KMS-11 (cell line): ENCODE measurements around the gene SLC1A7.

Experiments
- H2AFZ ChIP-seq: fragments of 200-600 bp; sonication (generic); 2 replicates; pipeline ENCODE4 v1.6.1; 2016; ENCODE audit warnings: antibody characterized with exemption, mixed run types, low read depth
- H3K27ac ChIP-seq: fragments of 200-600 bp; sonication (generic); 2 replicates; pipeline ENCODE4 v1.6.1; 2016; ENCODE audit warnings: mild to moderate bottlenecking, mixed run types
- H3K27me3 ChIP-seq: fragments of 200-600 bp; sonication (generic); 2 replicates; pipeline ENCODE4 v1.6.1; 2017; ENCODE audit warnings: mild to moderate bottlenecking, low read depth, mixed run types, moderate library complexity; ENCODE audit not compliant: insufficient read depth
- H3K36me3 ChIP-seq: fragments of 200-600 bp; sonication (generic); 2 replicates; pipeline ENCODE4 v1.6.1; 2017; ENCODE audit warnings: mild to moderate bottlenecking, mixed run types; ENCODE audit not compliant: insufficient read depth
- H3K4me1 ChIP-seq: fragments of 200-600 bp; sonication (generic); 2 replicates; pipeline ENCODE4 v1.6.1; 2016; ENCODE audit warnings: mild to moderate bottlenecking, low read depth, mixed run types; ENCODE audit not compliant: poor library complexity, severe bottlenecking
- H3K4me2 ChIP-seq: fragments of 200-600 bp; sonication (generic); 2 replicates; pipeline ENCODE4 v1.7.0; 2016; ENCODE audit warnings: mild to moderate bottlenecking, mixed run types
- H3K4me3 ChIP-seq: fragments of 200-600 bp; sonication (generic); IDR thresholded peaks from 2 replicates; pipeline ENCODE4 v1.6.1; 2017; ENCODE audit warnings: low read depth, low read length, mixed read lengths; ENCODE audit not compliant: insufficient read depth
- H3K79me2 ChIP-seq: fragments of 200-600 bp; sonication (generic); 2 replicates; pipeline ENCODE4 v1.6.1; 2016; ENCODE audit warnings: low read depth, mixed run types; ENCODE audit not compliant: insufficient read depth
- H3K9ac ChIP-seq: fragments of 200-600 bp; sonication (generic); 2 replicates; pipeline ENCODE4 v1.6.1; 2016; ENCODE audit warnings: mild to moderate bottlenecking, mixed run types
- H4K20me1 ChIP-seq: fragments of 200-600 bp; sonication (generic); 2 replicates; pipeline ENCODE4 v1.6.1; 2016; ENCODE audit warnings: mild to moderate bottlenecking, mixed run types; ENCODE audit not compliant: insufficient read depth
- TF ChIP-seq, protein P1 (sequence below): fragments of 200-600 bp; sonication (generic); conservative IDR thresholded peaks from 2 replicates; pipeline ENCODE4 v1.6.1; 2017; ENCODE audit warnings: low read depth, mild to moderate bottlenecking, antibody characterized with exemption, low read length, moderate library complexity, mixed read lengths

SLC1A7 gene

DNA sequence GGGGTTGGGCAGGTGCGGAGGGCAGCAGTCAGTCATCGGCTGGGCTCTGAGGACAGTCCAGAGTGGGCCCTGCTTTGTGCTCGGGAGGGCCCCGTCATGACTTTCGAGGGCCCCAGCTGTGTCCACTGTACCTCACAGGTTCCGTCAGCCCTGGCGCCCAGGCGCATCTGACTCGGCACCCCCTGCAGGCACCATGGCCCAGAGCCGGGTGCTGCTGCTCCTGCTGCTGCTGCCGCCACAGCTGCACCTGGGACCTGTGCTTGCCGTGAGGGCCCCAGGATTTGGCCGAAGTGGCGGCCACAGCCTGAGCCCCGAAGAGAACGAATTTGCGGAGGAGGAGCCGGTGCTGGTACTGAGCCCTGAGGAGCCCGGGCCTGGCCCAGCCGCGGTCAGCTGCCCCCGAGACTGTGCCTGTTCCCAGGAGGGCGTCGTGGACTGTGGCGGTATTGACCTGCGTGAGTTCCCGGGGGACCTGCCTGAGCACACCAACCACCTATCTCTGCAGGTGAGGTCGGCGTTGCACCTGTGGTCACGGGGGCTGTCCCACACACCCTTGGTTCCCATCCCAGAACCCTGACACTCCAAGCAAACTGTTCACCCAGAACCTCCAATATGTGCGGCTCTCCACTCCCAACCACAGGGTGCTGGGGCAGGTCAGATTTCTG, 72.6 kb downstream of the SLC1A7 start:
- H3K27me3 ChIP-seq: no peaks in the 10 kb centered on the region
- H3K27ac ChIP-seq: no peak overlapping the region
- TF ChIP-seq, protein P1, sequence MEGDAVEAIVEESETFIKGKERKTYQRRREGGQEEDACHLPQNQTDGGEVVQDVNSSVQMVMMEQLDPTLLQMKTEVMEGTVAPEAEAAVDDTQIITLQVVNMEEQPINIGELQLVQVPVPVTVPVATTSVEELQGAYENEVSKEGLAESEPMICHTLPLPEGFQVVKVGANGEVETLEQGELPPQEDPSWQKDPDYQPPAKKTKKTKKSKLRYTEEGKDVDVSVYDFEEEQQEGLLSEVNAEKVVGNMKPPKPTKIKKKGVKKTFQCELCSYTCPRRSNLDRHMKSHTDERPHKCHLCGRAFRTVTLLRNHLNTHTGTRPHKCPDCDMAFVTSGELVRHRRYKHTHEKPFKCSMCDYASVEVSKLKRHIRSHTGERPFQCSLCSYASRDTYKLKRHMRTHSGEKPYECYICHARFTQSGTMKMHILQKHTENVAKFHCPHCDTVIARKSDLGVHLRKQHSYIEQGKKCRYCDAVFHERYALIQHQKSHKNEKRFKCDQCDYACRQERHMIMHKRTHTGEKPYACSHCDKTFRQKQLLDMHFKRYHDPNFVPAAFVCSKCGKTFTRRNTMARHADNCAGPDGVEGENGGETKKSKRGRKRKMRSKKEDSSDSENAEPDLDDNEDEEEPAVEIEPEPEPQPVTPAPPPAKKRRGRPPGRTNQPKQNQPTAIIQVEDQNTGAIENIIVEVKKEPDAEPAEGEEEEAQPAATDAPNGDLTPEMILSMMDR: no peak
- H3K79me2 ChIP-seq: no peaks in the 10 kb centered on the region
- no peak overlapping the region for H3K9ac ChIP-seq
- no peaks in the 10 kb centered on the region for H3K4me1 ChIP-seq
- no peak overlapping the region for H3K4me3 ChIP-seq
- H3K36me3 ChIP-seq: no peaks in the 10 kb centered on the region
- no peak overlapping the region for H2AFZ ChIP-seq
- no peak overlapping the region for H3K4me2 ChIP-seq
- no peaks in the 10 kb centered on the region for H4K20me1 ChIP-seq

DNA sequence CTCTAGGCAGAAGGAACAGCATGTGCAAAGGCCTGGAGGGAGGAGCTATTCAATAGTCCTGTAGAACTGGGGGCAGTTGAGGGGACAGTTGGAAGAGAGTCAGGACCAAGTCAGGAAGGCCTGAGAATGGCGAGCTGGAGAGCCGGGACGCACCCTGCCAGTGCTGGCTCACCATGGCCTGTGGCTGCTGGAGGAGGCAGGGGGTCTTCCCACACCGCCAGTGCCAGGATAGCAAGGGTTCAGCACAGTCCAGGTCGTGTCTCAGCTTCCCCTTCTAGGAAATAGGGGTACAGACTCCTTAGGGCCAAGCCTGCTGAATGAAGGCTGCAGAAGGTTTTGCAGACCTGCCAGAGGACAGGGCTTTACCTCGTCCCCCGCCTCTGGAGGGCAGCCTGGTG, 73.2 kb downstream of the SLC1A7 start:
- TF ChIP-seq, protein P1: no peak
- Histone ChIP-seq H3K36me3 (no peaks in the 10 kb centered on the region), H3K79me2 (no peaks in the 10 kb centered on the region), H3K4me1 (no peaks in the 10 kb centered on the region), H4K20me1 (no peaks in the 10 kb centered on the region), H3K4me2 (no peak overlapping the region), H3K9ac (no peak overlapping the region), H3K27ac (no peak overlapping the region), H3K27me3 (no peaks in the 10 kb centered on the region), H3K4me3 (no peak overlapping the region), H2AFZ (no peak overlapping the region)

DNA sequence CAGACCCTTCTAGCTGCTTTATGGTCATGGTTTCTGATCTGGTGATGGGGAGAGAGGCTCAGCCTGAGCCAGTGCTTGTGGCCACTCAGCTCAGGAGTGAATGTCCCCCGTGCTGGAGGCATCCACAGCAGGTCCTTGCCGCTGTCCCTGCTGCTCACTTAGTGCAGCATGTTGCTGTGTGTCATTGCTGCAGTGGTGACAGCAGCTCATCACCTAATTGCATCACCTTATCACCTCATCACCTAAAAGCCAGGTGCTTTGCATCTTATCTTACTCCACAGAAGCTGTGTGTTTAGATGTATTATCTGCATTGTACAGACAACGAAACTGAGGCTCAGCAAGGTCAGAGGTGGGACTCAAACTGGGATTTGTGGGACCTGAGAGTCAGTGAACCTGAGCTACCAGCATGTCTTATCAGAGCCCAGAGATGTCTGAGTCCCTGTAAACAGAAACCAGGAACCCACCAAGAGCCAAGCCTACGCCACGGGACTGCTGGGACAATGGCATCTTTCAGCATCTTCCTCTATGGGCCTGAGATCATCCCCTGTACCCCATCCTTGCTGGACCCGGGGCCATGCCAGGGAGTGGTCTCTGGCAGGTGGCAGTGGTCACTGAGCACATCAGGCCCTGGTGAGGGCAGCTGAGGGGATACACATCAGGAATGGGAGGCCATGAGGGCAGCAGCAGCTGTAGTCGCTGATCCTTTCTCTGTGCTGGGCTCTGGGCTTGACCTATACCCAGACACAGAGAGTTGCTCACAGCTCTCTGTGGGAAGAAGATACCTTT, 73.9 kb downstream of the SLC1A7 start:
- no peaks in the 10 kb centered on the region for H3K27me3 ChIP-seq
- TF ChIP-seq, protein P1: no peak

DNA sequence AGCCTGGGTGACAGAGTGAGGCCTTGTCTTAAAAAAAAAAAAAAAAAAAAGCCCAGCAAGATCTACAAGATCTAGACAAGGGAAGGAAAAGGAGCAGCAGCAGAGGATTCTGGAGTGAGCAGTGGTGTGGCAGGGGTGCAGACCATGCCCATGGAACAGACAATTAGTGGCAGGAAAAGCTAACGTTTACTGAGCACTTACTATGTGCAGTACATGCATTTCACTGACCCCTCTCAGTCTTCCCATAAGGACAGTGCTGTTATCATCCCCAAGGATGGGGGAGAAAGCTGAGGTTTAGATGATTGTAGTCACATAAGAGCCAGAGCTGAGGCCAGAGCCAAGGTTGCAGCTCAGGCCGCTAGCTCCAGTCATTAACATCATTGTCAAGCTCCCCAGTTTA, 74.6 kb downstream of the SLC1A7 start:
- H3K79me2 ChIP-seq: no peaks in the 10 kb centered on the region
- no peaks in the 10 kb centered on the region for H4K20me1 ChIP-seq
- H3K4me1 ChIP-seq: no peaks in the 10 kb centered on the region
- H3K36me3 ChIP-seq: no peaks in the 10 kb centered on the region
- H3K9ac ChIP-seq: no peak overlapping the region
- no peaks in the 10 kb centered on the region for H3K27me3 ChIP-seq
- no peak overlapping the region for H3K4me3 ChIP-seq
- no peak overlapping the region for H3K4me2 ChIP-seq
- H2AFZ ChIP-seq: no peak overlapping the region; the same call in 1 of the 2 replicates
- H3K27ac ChIP-seq: no peak overlapping the region
- TF ChIP-seq, protein P1: no peak

More for the DNA sequence above, 73.9 kb downstream of the SLC1A7 start:
- no peak overlapping the region for H3K4me2 ChIP-seq
- no peaks in the 10 kb centered on the region for H3K36me3 ChIP-seq
- no peak overlapping the region for H3K27ac ChIP-seq
- no peak overlapping the region for H3K9ac ChIP-seq
- H2AFZ ChIP-seq: no peak overlapping the region
- H4K20me1 ChIP-seq: no peaks in the 10 kb centered on the region
- H3K4me1 ChIP-seq: no peaks in the 10 kb centered on the region
- no peak overlapping the region for H3K4me3 ChIP-seq
- H3K79me2 ChIP-seq: no peaks in the 10 kb centered on the region
